Measurements from ENCODE around the gene MAP4K5.

MAP4K5 gene

DNA sequence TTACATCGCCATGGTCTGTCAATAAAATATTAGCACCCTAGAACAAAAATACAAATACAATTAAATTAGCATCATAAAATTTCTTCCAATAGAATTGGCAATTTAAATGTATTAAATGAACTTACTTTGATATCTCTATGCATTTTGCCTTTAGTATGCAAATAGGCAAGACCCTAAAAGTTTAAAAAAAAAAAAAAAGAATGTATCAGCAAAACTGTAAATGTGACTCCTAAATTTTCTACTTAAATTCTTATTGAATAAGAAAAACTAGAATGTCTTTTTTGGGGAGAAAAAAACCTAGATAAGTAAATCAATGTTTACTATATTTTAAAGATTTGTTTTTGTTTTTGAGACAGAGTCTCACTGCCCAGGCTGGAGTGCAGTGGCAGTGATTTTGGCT lies 56.2 kb downstream of the MAP4K5 start:
- no peak for DNase-seq (ENCODE audit: low read depth, low spot score)

DNA sequence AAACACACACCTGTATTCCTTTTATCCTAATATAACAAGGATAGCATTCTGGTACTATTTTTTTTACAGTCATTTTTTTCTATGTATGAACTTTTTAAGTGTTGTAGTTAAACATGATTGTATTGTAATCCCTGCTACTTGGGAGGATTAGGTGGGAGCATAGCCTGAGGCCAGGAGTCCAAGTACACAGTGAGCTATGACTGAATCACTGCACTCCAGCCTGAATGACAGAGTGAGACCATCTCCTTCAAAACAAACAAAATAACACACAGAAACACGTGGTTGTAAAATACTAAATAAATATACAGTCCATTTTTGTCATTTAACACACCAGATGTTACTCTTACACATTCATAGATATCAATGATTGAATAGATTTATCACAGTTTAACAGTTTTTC lies 56.9 kb downstream of the MAP4K5 start:
- DNase-seq (ENCODE audit: low read depth, low spot score), result no peak

DNA sequence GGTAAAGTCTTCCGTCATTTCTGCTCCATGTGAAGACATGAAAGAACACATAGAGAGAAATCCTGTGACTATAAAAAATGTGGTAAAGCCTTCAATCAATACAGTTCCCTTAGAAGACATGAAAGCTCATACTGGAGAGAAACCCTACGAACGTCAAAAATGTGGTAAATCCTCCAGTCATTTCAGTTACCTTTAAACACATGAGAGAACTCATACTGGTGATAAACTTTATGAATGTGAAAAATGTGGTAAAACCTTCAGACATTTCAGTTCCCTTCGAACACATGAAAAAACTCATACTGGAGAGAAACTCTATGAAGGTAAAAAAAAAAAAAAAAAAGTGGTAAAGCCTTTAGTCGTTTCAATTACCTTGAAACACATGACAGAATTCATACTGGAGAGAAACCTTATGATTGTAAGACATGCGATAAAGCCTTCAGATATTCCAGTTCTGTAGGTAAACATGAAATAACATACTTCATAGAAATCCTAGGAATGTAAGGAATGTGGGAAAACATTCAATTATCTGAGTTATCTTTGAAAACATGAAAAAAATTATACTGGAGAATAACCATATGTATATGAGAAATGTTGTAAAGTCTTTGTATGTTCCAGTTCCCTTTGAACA lies 60.4 kb downstream of the MAP4K5 start:
- DNase-seq (ENCODE audit: low read depth, low spot score), result no peak

DNA sequence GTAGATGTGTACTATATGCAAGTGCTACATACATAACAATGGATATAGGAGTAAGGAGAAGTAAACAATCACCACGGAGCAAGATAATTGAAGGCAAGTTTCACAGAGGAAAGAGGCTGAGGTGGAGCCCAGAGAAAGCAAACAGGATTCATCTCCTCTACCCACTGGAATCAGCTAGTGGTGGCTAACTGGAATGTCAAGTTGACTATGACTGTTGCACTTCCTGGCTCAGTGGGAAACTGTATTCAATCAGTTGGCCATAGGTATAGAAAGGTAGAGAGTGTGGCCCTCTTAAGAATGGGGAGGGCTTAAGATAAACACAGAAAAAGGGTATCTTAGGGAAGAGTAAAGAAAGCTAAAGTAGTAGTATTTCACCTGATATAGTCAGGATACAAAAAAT lies 62.4 kb downstream of the MAP4K5 start:
- DNase-seq (ENCODE audit: low read depth, low spot score), result no peak

DNA sequence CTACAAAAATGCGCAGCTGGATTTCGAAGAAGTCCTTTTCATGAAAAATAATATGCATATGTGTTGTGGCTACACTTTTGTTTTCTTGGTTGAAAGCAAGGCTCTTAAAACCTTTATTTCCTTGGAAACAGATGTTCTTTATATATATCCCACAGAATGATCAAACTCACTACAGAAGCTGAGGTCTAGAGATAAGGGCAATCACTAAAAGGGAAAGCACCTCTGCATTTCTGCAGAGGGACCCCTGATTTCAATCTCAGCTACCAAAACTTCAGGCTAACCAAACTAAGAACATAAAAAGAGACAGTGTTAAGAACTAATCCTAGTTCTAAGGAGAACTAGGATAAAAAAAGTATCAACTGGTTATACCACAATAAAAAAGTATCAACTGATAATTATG lies 70.3 kb downstream of the MAP4K5 start:
- no peak for DNase-seq (ENCODE audit: low read depth, low spot score)

DNA sequence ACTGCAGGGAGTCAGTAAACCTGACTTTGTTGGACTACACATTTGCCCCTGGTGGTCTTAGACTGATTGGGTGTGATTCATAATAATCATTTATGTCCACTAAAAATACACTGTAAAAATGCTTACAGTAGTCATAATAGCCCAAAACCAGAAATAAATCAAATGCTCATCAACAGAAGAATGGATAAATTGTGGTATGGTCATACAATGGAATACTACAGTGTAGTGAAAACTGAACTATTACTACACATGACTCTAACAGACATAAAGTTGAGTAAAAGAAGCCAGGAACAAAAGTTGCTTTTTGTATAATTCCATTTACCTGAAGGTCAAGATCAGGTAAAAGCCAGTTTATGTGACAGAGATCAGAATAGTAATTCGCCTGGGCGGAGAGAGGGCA lies 78.5 kb downstream of the MAP4K5 start:
- DNase-seq (ENCODE audit: low read depth, low spot score), result no peak

DNA sequence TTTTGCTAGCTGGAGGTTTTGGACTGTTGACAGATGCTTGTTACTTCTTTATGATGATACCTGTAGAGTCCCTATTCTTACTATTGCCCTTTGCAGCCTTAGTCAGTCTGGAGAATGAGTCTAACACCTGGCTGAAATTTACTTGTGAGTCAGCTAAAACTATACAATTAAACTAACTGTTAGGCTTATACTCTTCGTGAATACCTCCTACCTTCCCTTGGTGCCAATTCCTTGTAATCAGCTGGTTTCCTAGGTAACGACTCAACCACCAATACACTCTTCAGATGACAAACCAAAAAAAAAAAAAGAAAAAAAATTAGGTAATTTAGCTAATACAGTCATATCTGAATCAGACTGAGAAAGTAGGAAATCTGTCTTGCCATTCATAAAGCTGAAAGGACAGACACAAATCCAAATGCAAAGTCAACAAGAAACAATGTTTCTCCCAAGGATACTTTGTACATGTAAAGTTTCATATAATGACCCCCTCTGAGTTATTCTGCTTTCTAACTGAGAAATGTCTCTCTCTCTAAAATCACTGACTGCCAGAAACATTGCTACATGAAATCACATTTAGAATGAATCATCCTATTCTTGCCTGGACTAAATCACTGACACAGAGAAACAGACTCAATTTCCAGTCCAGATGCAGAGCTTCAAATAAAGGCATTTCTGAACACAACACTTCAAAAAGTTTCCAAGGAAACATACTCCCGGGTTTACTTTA lies 79.2 kb downstream of the MAP4K5 start:
- peak; percentile 7 for DNase-seq (ENCODE audit: low read depth, low spot score)

DNA sequence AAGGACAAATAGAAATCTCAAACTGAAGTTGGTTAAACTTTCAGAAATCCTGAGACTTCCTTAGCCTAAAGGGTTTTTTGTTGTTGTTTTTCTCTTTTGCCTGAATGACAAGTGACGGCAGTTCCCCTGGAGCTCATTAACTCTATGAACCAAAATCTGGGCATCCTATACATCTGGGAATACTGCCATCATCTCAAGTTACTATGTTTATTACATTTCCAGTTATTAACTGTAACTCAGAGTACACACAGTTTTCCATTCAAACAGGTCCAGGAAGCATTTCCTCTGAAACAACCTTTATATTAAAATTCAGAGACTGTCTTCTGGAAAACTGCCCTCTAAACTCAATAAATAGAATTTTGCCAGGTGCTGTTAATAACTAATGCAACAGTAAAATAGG lies 80.1 kb downstream of the MAP4K5 start:
- DNase-seq (ENCODE audit: low read depth, low spot score), result no peak

DNA sequence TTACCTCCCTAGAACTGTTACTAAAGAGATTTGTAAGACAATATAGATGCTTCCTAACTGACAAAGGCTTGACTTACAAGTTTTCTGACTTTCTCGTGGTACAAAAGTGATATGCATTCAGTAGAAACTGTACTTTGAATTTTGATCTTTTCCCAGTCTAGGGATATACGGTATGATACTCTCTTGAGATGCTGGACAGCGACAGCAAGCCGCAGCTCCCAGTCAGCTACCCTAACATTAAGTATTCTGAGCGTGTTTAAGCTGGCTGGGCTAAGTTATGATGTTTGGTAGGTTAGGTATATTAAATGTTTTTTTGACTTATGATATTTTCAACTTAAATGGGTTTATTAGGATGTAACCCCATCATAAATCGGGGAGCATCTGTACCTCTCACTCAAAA lies 80.5 kb downstream of the MAP4K5 start:
- DNase-seq (ENCODE audit: low read depth, low spot score), result no peak

DNA sequence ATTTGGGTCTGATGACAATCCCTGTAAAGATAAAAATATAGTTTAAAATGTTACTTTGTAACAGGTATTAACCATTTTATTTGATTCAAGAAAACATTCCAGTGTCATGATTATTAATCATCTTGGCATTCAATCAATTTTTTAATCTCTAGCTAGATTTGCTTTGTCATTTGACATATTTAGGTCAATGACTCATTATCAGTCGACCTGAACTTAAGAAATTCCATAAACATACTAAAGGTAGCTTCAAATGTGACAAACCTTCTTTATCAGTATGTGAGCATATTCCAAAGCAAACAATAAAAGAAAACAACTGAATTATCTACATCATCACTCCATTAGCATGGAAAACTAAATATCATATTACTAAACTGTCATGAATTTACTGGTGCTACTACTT lies 84.9 kb downstream of the MAP4K5 start:
- no peak for DNase-seq (ENCODE audit: low read depth, low spot score)

DNA sequence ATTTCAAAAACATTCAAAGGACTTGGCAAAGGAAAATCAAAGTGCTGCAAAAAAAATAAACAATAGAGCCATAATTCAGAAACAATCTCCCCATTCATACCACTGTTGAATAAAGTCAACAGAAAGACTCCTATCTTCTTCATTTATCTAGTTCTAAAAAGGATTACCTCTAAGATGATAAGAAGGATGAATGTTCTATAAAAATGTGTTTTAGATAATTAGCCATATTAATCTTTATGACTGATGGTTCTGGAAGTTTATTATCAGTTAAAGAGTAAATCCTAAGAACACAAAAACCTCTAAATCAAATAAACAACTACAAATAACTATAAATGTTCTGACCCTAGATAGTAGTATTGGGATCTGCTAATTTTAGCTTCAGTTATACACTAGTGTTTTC lies 97.8 kb downstream of the MAP4K5 start:
- DNase-seq (ENCODE audit: low read depth, low spot score), result no peak

DNA sequence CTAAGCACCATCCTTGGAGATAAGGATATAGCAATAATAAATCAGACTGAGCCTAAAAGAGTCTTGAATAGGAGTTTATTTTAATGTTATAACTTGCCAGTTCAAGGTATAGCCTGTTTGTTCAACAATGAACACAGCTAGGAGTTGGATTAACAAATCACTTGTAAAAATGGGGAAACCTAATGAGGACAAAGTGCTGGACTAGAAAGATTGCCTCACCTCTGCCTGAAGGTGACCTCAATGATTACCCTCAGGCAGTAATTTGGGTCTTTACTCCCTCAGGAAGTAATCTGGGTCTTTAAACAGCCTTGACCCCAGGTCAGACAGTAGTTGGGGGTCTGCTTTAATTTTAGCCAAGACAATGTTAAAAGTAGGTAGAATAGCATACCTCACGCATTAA lies 100.2 kb downstream of the MAP4K5 start:
- DNase-seq (ENCODE audit: low read depth, low spot score), result no peak

DNA sequence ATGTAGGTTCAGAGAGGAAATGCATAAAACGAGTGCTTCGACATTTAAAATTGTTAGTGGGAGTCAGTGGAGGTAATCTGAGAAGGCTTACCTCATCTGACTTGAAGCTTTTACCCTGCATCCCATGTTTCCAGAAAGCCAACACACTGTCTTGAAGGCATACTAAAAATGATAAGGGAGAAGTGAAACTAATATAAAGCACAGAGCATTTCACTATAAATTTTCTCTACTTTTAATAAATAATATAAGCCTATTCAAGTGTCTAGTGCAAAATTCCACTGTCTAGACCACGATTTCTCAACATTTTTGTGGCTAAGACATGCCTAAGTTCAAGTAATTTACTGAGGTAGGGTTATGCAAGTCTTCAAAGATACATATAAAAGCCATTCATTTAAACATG lies 106.6 kb downstream of the MAP4K5 start:
- no peak for DNase-seq (ENCODE audit: low read depth, low spot score)

DNA sequence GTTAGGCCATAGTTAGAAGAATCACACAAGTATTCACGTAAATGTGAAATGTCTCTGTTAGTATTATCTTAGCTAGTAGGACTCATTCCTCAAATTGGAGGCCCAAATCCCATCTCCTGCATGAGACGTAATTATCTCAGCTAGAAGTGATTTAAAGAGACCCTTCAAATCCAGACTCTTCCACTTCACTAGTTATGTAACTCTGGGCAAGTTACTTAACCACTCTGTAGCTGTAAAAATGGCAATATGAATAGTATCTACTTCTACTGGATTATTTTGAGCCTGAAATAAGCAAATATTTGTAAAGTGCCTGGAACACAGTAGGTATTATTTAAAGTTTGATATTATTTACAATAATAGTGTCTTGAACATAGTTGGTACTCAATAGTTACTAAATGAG lies 107.3 kb downstream of the MAP4K5 start:
- DNase-seq (ENCODE audit: low read depth, low spot score), result no peak

DNA sequence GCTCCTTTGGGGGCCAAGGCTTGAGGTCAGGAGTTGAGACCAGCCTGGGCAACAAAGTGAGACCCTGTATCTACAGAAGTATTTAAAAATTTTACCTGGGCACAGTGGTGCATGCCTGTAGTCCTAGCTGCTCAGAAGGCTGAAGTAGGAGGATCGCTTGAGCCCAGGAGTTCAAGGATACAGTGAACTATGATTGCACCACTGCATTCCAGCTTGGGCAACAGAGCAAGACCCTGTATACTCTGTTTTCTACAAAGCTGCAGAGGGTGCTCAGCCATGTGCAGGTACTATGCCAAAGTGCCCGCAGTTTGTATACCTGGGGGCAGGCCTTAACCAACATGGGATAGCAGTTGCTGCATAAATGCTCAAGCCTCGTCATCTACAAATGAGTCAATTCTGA lies 108.8 kb downstream of the MAP4K5 start:
- no peak for DNase-seq (ENCODE audit: low read depth, low spot score)

DNA sequence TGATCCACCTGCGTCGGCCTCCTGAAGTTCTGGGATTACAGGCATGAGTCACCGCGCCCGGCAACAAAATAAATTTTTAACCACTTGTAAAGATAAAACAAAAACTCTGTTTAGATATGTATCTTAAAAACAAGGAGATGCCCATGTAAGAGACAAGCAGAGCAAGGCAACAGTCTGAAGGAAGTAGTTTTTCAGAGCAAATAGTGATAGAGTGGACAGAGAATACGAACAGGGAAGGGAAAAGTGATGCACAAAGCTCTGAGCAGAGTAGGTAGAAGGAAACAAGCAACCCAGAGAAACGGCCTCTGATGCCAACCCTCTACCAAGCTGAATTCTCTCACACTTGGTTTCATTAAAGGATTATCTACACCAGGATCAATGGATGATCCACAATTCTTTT lies 110.9 kb downstream of the MAP4K5 start:
- DNase-seq (ENCODE audit: low read depth, low spot score), result no peak

DNA sequence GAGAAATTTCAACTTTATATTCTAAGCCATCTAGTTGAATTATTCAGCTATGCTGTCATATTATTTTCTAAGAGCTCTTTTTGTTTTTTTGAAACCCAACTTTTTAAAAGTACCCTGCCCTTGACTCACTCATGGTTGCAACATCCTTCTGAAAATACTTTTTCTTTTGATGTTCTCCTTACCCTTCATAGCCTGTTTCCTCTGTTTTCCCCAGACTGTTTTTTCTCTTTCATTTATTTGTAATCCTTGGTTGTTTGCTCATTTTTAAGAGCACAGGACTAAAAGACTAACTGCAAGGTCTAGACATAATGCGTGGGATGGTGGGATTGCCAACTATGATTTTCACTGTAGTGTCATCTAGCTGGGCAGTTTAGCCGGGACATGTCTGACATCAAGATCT lies 114.5 kb downstream of the MAP4K5 start:
- DNase-seq (ENCODE audit: low read depth, low spot score), result no peak

DNA sequence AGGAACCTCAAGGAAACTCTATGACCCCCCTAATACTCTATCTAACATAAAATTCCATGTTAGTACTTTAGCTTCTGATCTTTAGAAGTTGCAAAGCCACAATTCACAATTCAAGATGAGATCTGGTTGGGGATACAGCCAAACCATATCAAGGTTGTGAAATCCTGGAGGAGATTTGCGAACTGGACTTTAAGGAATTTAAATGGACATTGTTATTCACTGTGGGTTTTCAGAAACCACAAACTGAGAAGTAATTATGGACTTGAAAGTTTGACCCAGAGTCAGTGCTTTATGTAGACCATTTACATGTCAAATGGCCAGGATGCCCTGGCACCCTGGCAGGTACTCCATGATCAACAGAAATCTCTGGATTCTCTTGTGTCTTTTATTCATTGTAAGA lies 121.4 kb downstream of the MAP4K5 start:
- DNase-seq (ENCODE audit: low read depth, low spot score), result no peak

DNA sequence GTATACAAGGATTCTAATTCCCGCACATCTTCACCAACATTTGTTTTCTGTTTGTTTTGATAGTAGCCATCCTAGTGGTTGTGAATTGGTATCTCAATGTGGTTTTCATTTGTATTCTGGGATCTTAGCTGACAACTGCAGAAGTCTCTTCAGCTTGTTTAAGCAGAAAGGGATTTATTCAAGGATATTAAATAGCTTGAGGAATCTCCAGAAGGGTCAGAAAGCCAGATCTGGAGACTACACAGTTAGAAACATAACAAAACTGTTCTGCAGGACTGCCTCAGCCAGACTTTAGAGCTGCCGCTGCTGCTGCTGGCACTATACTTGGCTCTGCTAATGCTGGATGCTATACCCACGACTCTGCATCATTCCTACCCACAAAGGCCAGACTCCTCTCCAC lies 122.3 kb downstream of the MAP4K5 start:
- DNase-seq (ENCODE audit: low read depth, low spot score), result no peak

DNA sequence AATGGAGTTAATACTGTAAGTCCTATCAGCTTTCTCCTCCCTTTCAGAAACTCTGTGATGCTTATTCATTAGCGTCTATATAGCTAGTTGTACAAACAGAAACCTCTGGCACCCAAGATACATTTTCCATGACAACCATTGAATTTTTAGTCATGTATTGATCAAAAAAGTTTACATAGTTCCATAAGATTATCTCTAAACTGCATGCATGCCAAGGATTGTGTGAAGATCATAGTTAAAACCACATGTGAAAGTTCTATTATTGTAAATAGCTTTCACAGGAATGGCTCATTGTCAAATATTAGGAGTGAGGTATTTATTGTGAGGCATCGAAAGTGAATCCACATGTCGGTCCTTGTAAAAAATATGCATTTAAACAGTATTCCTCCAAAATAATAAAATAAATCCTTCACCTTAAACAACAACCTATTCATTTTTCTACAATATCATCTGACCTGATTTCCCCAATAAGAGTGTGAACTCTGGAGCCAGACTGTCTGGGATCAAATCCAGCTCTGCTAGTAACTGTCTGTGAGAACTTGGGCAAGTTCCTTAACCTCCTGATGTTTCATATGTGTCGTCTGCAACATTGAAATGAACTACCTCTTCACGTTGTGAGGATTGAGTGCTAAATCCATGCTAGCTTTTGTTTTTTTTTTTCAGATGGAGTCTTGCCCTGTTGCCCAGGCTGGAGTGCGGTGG lies 125.1 kb downstream of the MAP4K5 start:
- DNase-seq (ENCODE audit: low read depth, low spot score), result no peak

DNA sequence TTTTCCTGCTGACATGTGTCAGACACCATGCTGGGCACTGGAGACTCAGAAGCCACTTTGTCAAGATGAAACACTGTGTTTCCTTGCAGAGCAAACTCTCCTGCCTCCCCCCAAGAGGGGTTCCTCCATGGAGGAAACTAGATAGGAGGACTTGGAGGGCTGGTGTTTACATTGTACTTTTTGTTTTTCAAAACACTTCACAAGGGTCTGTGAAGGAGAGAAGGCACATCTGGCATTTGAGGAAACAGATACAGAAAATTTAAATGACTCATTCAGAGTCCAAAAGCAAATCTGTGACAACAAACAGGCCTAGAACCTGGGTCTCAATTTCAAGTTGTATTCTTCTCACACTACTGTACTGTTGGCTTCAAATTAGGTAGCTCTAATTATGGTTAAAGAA lies 128.9 kb downstream of the MAP4K5 start:
- no peak for DNase-seq (ENCODE audit: low read depth, low spot score)

DNA sequence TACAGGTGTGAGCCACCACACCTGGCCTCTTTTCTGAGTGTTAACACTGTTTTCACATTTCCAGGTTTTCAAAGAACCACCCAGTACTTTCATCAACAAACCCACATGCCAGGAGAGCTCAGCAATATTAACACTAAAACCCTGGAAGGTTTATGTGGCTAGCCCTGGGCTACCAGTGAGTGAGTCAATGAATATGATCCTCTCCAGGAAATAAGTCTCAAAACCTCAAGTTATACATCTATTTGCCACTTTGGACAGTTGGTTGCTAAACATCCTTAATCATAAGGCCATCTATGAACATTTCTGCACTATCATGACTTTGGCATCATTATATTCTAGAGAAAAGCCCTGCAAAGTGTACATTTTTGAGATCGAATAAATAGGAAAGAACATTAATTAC lies 129.4 kb downstream of the MAP4K5 start:
- no peak for DNase-seq (ENCODE audit: low read depth, low spot score)

DNA sequence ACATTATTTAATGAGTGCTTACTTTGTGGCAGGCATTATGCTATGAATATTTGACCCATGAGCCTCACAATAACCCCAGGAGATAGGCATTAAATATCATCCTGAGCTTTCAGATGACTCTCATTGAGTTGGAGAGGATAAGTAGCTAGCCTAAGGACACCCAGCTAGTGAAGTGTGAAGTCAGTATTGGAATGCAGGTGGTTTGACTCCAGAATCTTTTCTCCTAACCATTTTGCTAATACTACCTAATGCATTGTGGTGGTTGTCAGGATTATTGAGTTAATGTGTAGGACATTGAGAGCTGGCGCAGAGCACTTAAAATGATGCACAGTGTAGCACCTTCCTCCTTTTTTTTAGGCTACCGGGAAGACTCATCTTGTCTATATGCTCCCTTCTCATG lies 131.9 kb downstream of the MAP4K5 start:
- DNase-seq (ENCODE audit: low read depth, low spot score), result no peak

Measured in brain pericyte (primary cell).